ENCODE measurements around the gene PRKD3.

The PRKD3 gene

GRCh38 chr2:37332560-37332959 lies 7.9 kb upstream of the PRKD3 start:
- no peak for DNase-seq (ENCODE audit: extremely low read depth, low read depth)
- TF ChIP-seq, protein P1, sequence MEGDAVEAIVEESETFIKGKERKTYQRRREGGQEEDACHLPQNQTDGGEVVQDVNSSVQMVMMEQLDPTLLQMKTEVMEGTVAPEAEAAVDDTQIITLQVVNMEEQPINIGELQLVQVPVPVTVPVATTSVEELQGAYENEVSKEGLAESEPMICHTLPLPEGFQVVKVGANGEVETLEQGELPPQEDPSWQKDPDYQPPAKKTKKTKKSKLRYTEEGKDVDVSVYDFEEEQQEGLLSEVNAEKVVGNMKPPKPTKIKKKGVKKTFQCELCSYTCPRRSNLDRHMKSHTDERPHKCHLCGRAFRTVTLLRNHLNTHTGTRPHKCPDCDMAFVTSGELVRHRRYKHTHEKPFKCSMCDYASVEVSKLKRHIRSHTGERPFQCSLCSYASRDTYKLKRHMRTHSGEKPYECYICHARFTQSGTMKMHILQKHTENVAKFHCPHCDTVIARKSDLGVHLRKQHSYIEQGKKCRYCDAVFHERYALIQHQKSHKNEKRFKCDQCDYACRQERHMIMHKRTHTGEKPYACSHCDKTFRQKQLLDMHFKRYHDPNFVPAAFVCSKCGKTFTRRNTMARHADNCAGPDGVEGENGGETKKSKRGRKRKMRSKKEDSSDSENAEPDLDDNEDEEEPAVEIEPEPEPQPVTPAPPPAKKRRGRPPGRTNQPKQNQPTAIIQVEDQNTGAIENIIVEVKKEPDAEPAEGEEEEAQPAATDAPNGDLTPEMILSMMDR (IDR thresholded peaks at IDR 0.05; ENCODE audit: low read depth, low read length) = no peak

DNA sequence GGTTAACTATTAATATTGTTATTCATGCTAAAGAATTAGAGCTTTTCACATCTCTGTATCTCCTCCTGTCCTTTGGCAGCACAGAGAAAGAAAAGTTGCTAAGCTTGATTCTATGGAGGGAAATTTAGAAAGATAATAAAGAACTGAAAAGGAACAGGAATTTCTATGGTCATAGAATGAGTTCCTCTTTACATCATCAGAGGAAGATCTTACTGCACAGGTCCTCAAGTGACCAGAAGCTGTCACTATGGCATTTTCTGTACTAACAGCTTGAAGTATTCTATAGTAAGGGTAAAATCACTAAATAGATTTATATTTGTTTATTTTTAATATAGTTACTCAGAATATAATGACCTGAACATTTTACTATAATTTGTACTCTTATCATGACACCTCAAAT lies 6.0 kb upstream of the PRKD3 start:
- TF ChIP-seq, protein P1 (IDR thresholded peaks at IDR 0.05; ENCODE audit: low read depth, low read length) = no peak
- DNase-seq (ENCODE audit: extremely low read depth, low read depth) = no peak

DNA sequence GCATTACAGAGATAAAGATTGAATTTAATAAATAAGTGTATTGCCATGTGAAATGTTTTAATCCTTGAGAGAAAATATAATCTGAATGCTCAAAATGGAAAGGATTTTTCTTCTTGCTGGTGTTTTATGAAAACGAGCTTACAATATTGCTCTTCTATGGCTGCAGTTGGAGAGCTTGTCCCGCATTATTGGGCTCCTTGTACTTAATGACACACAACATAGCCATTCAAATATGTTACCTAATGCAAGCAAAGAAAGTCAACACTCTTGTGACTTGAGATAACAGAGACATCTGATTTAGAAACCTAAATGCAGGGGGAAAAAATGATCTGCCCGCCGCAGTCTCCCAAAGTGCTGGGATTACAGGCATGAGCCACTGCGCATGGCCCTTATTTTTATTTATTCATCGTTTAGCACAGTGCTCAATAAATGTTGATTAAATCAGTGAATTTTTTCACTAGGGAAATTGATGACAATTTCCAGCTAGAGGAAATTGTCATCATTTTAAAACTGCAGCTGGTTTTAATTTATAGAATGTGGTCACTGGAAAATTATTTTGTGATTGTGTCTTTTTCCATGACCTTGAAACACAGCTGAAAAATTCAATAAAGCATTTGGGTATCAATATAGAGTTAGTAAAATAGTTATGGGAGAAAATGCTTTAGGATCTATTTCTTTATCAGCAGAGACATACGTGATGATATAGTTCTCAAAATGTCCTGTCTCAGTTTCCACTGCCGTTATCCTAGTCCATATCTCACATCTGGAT lies 2.4 kb upstream of the PRKD3 start:
- no peak for DNase-seq (ENCODE audit: extremely low read depth, low read depth)
- TF ChIP-seq, protein P1 (IDR thresholded peaks at IDR 0.05; ENCODE audit: low read depth, low read length) = no peak

DNA sequence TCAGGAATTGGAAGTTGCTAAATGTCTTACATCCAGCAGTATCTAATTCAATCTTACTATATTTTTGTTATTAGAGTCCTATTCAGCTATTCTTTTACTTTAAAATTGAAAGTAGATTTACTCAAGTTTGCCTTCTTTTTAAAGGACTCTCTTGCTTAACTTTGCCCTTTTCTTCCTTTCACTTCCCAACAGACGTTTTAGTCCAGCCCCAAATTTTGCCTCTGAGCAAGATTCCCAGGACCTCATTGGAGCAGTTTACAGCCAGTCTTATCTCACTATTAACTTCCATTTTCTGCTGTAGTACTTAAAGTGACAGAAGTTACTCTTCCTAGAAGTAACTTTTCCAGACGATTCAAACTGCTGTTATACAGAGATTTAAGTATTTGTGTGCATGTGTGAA lies 1.7 kb upstream of the PRKD3 start:
- peak; percentile 57 for DNase-seq (ENCODE audit: extremely low read depth, low read depth)
- TF ChIP-seq, protein P1 (IDR thresholded peaks at IDR 0.05; ENCODE audit: low read depth, low read length) = no peak

DNA sequence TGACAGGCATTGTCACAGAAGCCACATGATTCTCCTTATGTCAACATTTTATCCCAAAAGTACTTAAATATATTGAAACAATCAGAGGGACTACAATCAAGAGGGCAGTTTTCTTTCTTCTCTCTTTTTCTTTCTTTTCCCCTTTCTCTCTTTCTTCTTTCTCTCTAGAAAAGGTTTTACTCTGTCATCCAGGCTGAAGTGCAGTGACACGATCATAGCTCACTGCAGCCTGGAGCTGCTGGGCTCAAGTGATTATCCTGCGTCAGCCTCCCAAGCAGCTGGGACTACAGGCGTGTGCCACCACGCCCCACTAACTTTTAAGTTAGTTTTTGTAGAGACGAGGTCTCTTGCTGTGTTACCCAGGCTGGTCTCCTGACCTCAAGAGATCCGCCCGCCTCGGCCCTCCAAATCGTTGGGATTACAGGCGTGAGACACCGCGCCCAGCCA lies 1.0 kb upstream of the PRKD3 start:
- TF ChIP-seq, protein P1 (IDR thresholded peaks at IDR 0.05; ENCODE audit: low read depth, low read length) = no peak
- no peak for DNase-seq (ENCODE audit: extremely low read depth, low read depth)

DNA sequence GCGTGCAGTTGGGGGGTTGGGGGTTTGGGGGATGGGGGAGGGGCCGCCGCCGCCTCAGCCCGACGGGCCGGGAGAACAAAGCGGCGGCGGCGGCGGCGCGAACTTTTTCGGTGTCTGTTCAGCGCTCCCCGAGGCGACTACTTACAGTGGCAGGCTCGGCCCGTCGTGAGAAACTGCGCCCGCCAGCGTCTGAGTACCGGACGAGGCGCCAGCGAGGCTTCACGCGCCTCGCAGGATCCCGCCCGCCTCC lies 172 bp downstream of the PRKD3 start:
- DNase-seq (ENCODE audit: extremely low read depth, low read depth) = no peak
- TF ChIP-seq, protein P1 (IDR thresholded peaks at IDR 0.05; ENCODE audit: low read depth, low read length) = no peak; the same call in 1 of the 2 replicates

DNA sequence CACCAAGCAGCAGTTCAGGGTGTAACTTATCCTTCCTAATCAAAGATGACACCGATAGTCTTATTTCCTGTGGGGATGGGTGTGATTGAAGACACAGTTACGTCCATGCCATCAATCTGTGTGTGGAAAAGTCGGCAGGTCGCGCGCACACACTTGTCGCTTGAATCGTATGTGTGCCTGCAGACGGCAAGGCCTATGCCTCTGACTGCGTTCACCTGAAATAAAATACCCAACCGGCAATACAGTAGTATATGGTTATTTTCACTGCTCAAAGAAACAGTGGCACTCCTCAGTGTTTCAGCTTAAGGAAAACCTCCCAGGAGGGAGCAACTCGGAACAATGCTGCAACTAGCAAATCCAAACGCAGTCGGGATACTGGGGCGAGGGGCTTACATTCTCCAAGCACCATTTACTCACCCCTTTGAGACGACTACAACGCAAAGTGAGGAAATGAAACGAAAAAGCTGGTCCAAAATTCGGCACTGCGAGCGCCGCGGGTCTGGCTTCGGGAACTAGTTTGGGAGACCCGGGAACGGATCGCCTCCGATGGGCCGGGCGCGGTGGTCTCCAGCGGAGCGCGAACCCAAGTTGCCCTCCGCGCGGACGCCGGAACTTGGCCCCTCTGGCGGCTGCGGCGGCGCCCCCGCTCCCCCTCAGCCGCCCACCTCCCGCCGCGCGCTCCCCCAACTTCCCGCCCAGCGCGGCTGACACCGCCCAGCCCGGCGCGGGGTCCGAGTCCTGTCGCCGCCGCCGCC lies 675 bp downstream of the PRKD3 start:
- TF ChIP-seq, protein P1 (IDR thresholded peaks at IDR 0.05; ENCODE audit: low read depth, low read length) = no peak
- no peak for DNase-seq (ENCODE audit: extremely low read depth, low read depth)
